CD4-positive, CD25-positive, alpha-beta regulatory T cell (primary cell): Measurements from ENCODE around the gene PRUNE2. TPM values are rescaled to one million over a fixed set of nuclear protein-coding genes. Genes with fewer than 3 reads are reported as not detected.

ENCODE experiments used
- ATAC-seq, 2 donors: fragments of 150-1000 bp; cut with Tn5 transposase; one replicate each; pipeline ENCODE4 v1.10.0; 2021; ENCODE audit warnings: low read depth in 2 of 2, moderate number of reproducible peaks in 2 of 2, moderate library complexity in 1 of 2
- DNase-seq, 3 donors: peaks; one replicate each; pipeline versions ENCODE4 v3.0.0 to v3.0.0-alpha.2; 2012 to 2022; ENCODE audit warnings: mixed read lengths in 1 of 3
- H3K27ac ChIP-seq: one replicate; pipeline ENCODE4 v1.7.0; 2013; ENCODE audit warnings: mild to moderate bottlenecking, low read length; ENCODE audit not compliant: insufficient read depth, poor library complexity, severe bottlenecking
- H3K27me3 ChIP-seq: one replicate; pipeline ENCODE4 v1.7.0; 2013; ENCODE audit warnings: low read length; ENCODE audit not compliant: control insufficient read depth, insufficient read depth
- H3K36me3 ChIP-seq: one replicate; pipeline ENCODE4 v1.7.0; 2013; ENCODE audit warnings: mild to moderate bottlenecking, low read length, moderate library complexity; ENCODE audit not compliant: control insufficient read depth, insufficient read depth
- H3K4me1 ChIP-seq: 2 replicates; pipeline ENCODE4 v1.7.0; 2013; ENCODE audit warnings: mild to moderate bottlenecking, low read length; ENCODE audit not compliant: insufficient read depth, control insufficient read depth, poor library complexity, severe bottlenecking
- H3K4me3 ChIP-seq: one replicate; pipeline ENCODE4 v1.7.0; 2013; ENCODE audit warnings: low read depth, mild to moderate bottlenecking, low read length, moderate library complexity
- H3K9me3 ChIP-seq, 2 experiments: 1 replicate in 1 of 2; 2 replicates in 1 of 2; pipeline ENCODE4 v1.7.0; 2013; ENCODE audit warnings: low read length in 2 of 2, mild to moderate bottlenecking in 1 of 2, moderate library complexity in 1 of 2; ENCODE audit not compliant: control insufficient read depth in 2 of 2
- H3K27ac Mint-ChIP-seq, 3 donors: one replicate each; pipeline ENCODE4 v1.8.0; 2020 to 2022; ENCODE audit warnings: mild to moderate bottlenecking in 3 of 3, mixed read lengths in 3 of 3, moderate library complexity in 2 of 3
- H3K27me3 Mint-ChIP-seq: one replicate; pipeline ENCODE4 v1.8.0; 2022; ENCODE audit warnings: mild to moderate bottlenecking, mixed read lengths
- H3K36me3 Mint-ChIP-seq: one replicate; pipeline ENCODE4 v1.8.0; 2020; ENCODE audit warnings: mixed read lengths
- H3K4me1 Mint-ChIP-seq, 4 donors: one replicate each; pipeline ENCODE4 v1.8.0; 2020 to 2022; ENCODE audit warnings: mixed read lengths in 4 of 4, mild to moderate bottlenecking in 1 of 4
- H3K4me3 Mint-ChIP-seq, 4 donors: one replicate each; pipeline ENCODE4 v1.8.0; 2020 to 2022; ENCODE audit warnings: mild to moderate bottlenecking in 4 of 4, mixed read lengths in 4 of 4, moderate library complexity in 3 of 4
- H3K9me3 Mint-ChIP-seq, 7 donors: one replicate each; pipeline ENCODE4 v1.8.0; 2020 to 2022; ENCODE audit warnings: mixed read lengths in 7 of 7, mild to moderate bottlenecking in 3 of 7, moderate library complexity in 2 of 7
- polyA plus RNA-seq, 4 donors: library from polyadenylated mRNA; unstranded; fragments of 300-500 nt; fragmentation: Illumina TruSeq; gene quantifications; one replicate each; pipeline ENCODE4 v1.2.3, GENCODE V29; 2021
- total RNA-seq: library from RNA; stranded (reverse); gene quantifications from one replicate; pipeline ENCODE4 v1.2.3, GENCODE V29; 2022

The PRUNE2 gene
- total and polyA plus RNA-seq, 5 donors from 2014 or later = 0.28 to 0.30 TPM; not detected in 3

GRCh38 chr9:76586390-76587314, 319.3 kb downstream of the PRUNE2 start:
- H3K27ac Mint-ChIP-seq = no peak overlapping the region
- ATAC-seq (no peak), DNase-seq (no peak)
- H3K36me3 Mint-ChIP-seq = no peaks in the 10 kb centered on the region
- no peaks in the 10 kb centered on the region for H3K4me1 Mint-ChIP-seq
- H3K9me3 Mint-ChIP-seq = peaks cover 0 to 5% (median 0%) of the 10 kb centered on the region in 7 donors
- H3K4me3 Mint-ChIP-seq = no peak overlapping the region
- no peak overlapping the region for H3K27ac ChIP-seq
- H3K4me1 ChIP-seq = no peaks in the 10 kb centered on the region
- no peaks in the 10 kb centered on the region for H3K27me3 ChIP-seq
- H3K36me3 ChIP-seq = no peaks in the 10 kb centered on the region
- H3K4me3 ChIP-seq = no peak overlapping the region
- no peaks in the 10 kb centered on the region for H3K9me3 ChIP-seq
- peaks cover 4% of the 10 kb centered on the region for H3K27me3 Mint-ChIP-seq

- H3K27ac Mint-ChIP-seq = no peak overlapping the region
- Histone ChIP-seq H3K9me3 (no peaks in the 10 kb centered on the region), H3K4me1 (no peaks in the 10 kb centered on the region), H3K4me3 (no peak overlapping the region), H3K27ac (no peak overlapping the region), H3K27me3 (no peaks in the 10 kb centered on the region), H3K36me3 (no peaks in the 10 kb centered on the region)
- H3K27me3 Mint-ChIP-seq = peaks cover 4% of the 10 kb centered on the region
- no peak for DNase-seq
- ATAC-seq = no peak
- H3K4me3 Mint-ChIP-seq = no peak overlapping the region
- no peaks in the 10 kb centered on the region for H3K4me1 Mint-ChIP-seq
- no peaks in the 10 kb centered on the region for H3K36me3 Mint-ChIP-seq
- peaks cover 0 to 4% (median 0%) of the 10 kb centered on the region in 7 donors for H3K9me3 Mint-ChIP-seq
Measured at GRCh38 chr9:76585487-76586389, 320.2 kb downstream of the PRUNE2 start.

- Mint-ChIP-seq H3K4me1 (no peaks in the 10 kb centered on the region), H3K27me3 (no peaks in the 10 kb centered on the region), H3K27ac (no peak overlapping the region), H3K9me3 (peaks cover 0 to 3% (median 0%) of the 10 kb centered on the region in 7 donors), H3K4me3 (no peak overlapping the region), H3K36me3 (no peaks in the 10 kb centered on the region)
- Histone ChIP-seq H3K27ac (no peak overlapping the region), H3K4me1 (no peaks in the 10 kb centered on the region), H3K27me3 (no peaks in the 10 kb centered on the region), H3K9me3 (no peaks in the 10 kb centered on the region), H3K36me3 (no peaks in the 10 kb centered on the region), H3K4me3 (no peak overlapping the region)
- no peak for DNase-seq
- no peak for ATAC-seq
Measured at GRCh38 chr9:76583256-76583655, 322.7 kb downstream of the PRUNE2 start.

- Histone ChIP-seq H3K27ac (no peak overlapping the region), H3K36me3 (no peaks in the 10 kb centered on the region), H3K27me3 (no peaks in the 10 kb centered on the region), H3K9me3 (no peaks in the 10 kb centered on the region), H3K4me1 (no peaks in the 10 kb centered on the region), H3K4me3 (no peak overlapping the region)
- H3K27ac Mint-ChIP-seq = no peak overlapping the region
- H3K4me3 Mint-ChIP-seq = no peak overlapping the region
- peaks cover 0 to 2% (median 0%) of the 10 kb centered on the region in 7 donors for H3K9me3 Mint-ChIP-seq
- ATAC-seq (no peak), DNase-seq (no peak)
- H3K36me3 Mint-ChIP-seq = no peaks in the 10 kb centered on the region
- H3K4me1 Mint-ChIP-seq = no peaks in the 10 kb centered on the region
- peaks cover 5% of the 10 kb centered on the region for H3K27me3 Mint-ChIP-seq
Measured at GRCh38 chr9:76581731-76582130, 324.2 kb downstream of the PRUNE2 start.

- no peak for DNase-seq
- no peak for ATAC-seq
- Mint-ChIP-seq H3K27ac (no peak overlapping the region), H3K9me3 (no peaks in the 10 kb centered on the region), H3K4me3 (no peak overlapping the region), H3K36me3 (no peaks in the 10 kb centered on the region), H3K27me3 (peaks cover 10% of the 10 kb centered on the region), H3K4me1 (peaks cover 0 to 7% (median 2%) of the 10 kb centered on the region in 4 donors)
- Histone ChIP-seq H3K27ac (no peak overlapping the region), H3K4me3 (no peak overlapping the region), H3K27me3 (no peaks in the 10 kb centered on the region), H3K9me3 (no peaks in the 10 kb centered on the region), H3K36me3 (no peaks in the 10 kb centered on the region), H3K4me1 (no peaks in the 10 kb centered on the region)
Measured at GRCh38 chr9:76580820-76581219, 325.1 kb downstream of the PRUNE2 start.

- no peaks in the 10 kb centered on the region for H3K36me3 Mint-ChIP-seq
- H3K27me3 Mint-ChIP-seq = peaks cover 10% of the 10 kb centered on the region
- Histone ChIP-seq H3K36me3 (no peaks in the 10 kb centered on the region), H3K27me3 (no peaks in the 10 kb centered on the region), H3K27ac (no peak overlapping the region), H3K4me1 (no peaks in the 10 kb centered on the region), H3K4me3 (no peak overlapping the region), H3K9me3 (no peaks in the 10 kb centered on the region)
- no peaks in the 10 kb centered on the region for H3K9me3 Mint-ChIP-seq
- DNase-seq = no peak
- no peak overlapping the region for H3K4me3 Mint-ChIP-seq
- ATAC-seq = no peak
- peaks cover 0 to 7% (median 2%) of the 10 kb centered on the region in 4 donors for H3K4me1 Mint-ChIP-seq
- H3K27ac Mint-ChIP-seq = no peak overlapping the region
Measured at GRCh38 chr9:76580188-76580587, 325.7 kb downstream of the PRUNE2 start.

GRCh38 chr9:76576344-76576743, 329.6 kb downstream of the PRUNE2 start:
- no peaks in the 10 kb centered on the region for H3K36me3 Mint-ChIP-seq
- H3K4me3 ChIP-seq = no peak overlapping the region

More at GRCh38 chr9:76576344-76576743, 329.6 kb downstream of the PRUNE2 start:
- DNase-seq = peak in 1 of 3 donors; percentile 78
- Mint-ChIP-seq H3K27me3 (peaks cover 20% of the 10 kb centered on the region), H3K4me3 (no peak overlapping the region), H3K9me3 (peaks cover 0 to 3% (median 0%) of the 10 kb centered on the region in 7 donors), H3K27ac (no peak overlapping the region), H3K4me1 (peaks cover 0 to 12% (median 5%) of the 10 kb centered on the region in 4 donors)
- H3K36me3 ChIP-seq = no peaks in the 10 kb centered on the region
- peak; percentile 59 to 66 for ATAC-seq
- H3K27ac ChIP-seq = no peak overlapping the region
- peaks cover 0 to under 1% of the 10 kb centered on the region in 2 experiments for H3K9me3 ChIP-seq
- peaks cover 9% of the 10 kb centered on the region for H3K4me1 ChIP-seq
- H3K27me3 ChIP-seq = peaks cover 2% of the 10 kb centered on the region
